OCI-LY3 (cell line): ENCODE data around the gene SUPV3L1.

Source experiments
- CTCF ChIP-seq: fragments of 200-600, 300-600 bp; sonication (generic); IDR thresholded peaks from 2 replicates; pipeline ENCODE4 v1.5.1; 2014; ENCODE audit warnings: antibody characterized with exemption, low read length, low read depth
- EZH2phosphoT487 ChIP-seq: fragments of 200-600 bp; shearing (Covaris generic); IDR thresholded peaks from 2 replicates; pipeline ENCODE4 v1.6.1; 2018; ENCODE audit warnings: antibody characterized with exemption, mixed run types, low read depth

- TF ChIP-seq CTCF (no peak), EZH2phosphoT487 (no peak)
Observed at GRCh38 chr10:69214666-69215131, 34.7 kb downstream of the SUPV3L1 start.
